ENCODE results near the gene MIGA1.
"Not testable (repeated sequence)": the region's sequence is repeated elsewhere in the genome, so short reads cannot be mapped to it uniquely, and the experiment has no call there.

The MIGA1 gene

GRCh38 chr1:77888781-77889642, 109.6 kb downstream of the MIGA1 start:
- no peak overlapping the region for H3K27ac Mint-ChIP-seq
- peaks cover 13% of the 10 kb centered on the region for H3K36me3 Mint-ChIP-seq
- H3K27me3 Mint-ChIP-seq = peaks cover 12% of the 10 kb centered on the region
- H3K4me1 Mint-ChIP-seq = peaks cover 10% of the 10 kb centered on the region
- DNase-seq (ENCODE audit: low spot score in 2 of 2) = peak; percentile 7 to 32
- ATAC-seq (ENCODE audit: low read depth) = peak; percentile 78
- peaks cover 1% of the 10 kb centered on the region for H3K9me3 Mint-ChIP-seq
- peak overlapping the region; percentile 81 for H3K4me3 Mint-ChIP-seq

- no peak for ATAC-seq (ENCODE audit: low read depth)
- Mint-ChIP-seq H3K27me3 (peaks cover 12% of the 10 kb centered on the region), H3K36me3 (peaks cover 10% of the 10 kb centered on the region), H3K27ac (no peak overlapping the region), H3K4me1 (peaks cover 10% of the 10 kb centered on the region), H3K4me3 (no peak overlapping the region), H3K9me3 (peaks cover 1% of the 10 kb centered on the region)
- DNase-seq (ENCODE audit: low spot score in 2 of 2) = no peak
Measured at GRCh38 chr1:77889671-77890070, 110.2 kb downstream of the MIGA1 start.

DNA sequence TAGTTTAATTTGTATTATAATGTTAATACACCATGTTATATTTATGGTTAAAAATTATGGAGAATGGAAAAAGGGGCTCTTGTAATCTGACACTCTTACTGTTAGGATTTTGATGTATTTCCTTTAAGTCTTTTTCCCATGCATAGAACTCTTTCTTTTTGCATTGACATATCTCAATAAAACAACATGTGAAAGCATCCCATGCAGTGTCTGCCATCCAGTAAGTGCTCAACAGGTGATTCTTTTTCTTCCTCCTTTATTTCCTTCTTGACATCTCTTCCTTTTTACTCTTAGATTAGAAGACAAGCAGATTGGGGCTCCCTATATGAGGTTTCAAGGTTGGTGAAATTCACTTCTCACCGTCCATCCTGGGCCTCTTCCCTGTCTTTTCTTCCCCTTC, 111.8 kb downstream of the MIGA1 start:
- Mint-ChIP-seq H3K4me3 (no peak overlapping the region), H3K27ac (no peak overlapping the region), H3K4me1 (peaks cover 10% of the 10 kb centered on the region), H3K27me3 (peaks cover 10% of the 10 kb centered on the region), H3K36me3 (peaks cover 7% of the 10 kb centered on the region), H3K9me3 (peaks cover 1% of the 10 kb centered on the region)
- ATAC-seq (ENCODE audit: low read depth) (no peak), DNase-seq (ENCODE audit: low spot score in 2 of 2) (no peak)

GRCh38 chr1:77899647-77900320, 120.3 kb downstream of the MIGA1 start:
- Mint-ChIP-seq H3K27me3 (peaks cover 1% of the 10 kb centered on the region), H3K4me1 (no peaks in the 10 kb centered on the region), H3K4me3 (no peak overlapping the region), H3K36me3 (peaks cover 2% of the 10 kb centered on the region), H3K27ac (no peak overlapping the region), H3K9me3 (no peaks in the 10 kb centered on the region)
- DNase-seq (ENCODE audit: low spot score in 2 of 2) (no peak), ATAC-seq (ENCODE audit: low read depth) (no peak)

DNA sequence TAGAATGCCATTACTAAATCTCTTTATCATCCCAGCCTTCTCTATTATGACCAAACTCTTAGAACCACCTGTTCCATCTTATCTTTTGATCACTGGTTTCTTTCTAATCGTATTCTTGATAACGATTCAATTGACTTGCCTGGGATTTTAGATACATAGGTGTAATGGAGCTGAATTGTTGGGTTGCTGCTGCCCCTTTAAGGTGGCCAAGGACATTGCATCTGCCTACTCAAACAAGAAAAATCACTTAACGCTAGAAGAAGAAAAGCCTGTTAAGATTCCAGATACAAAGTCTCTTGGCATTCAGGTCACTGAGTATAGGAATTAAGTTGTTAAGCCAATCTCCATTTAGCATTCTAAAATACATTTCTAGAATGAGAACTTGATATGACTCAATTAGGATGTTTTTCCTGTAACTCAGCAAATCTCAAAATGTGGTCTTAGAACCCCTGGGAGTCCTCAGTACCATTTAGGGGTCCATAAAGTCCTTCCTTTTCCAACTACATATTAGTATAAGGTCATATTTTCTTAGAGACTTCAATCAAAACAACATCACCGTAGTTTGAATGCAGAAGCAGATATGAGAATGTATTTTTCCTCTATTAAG, 121.3 kb downstream of the MIGA1 start:
- DNase-seq (ENCODE audit: low spot score in 2 of 2) = no peak
- no peak overlapping the region for H3K27ac Mint-ChIP-seq
- H3K9me3 Mint-ChIP-seq = no peaks in the 10 kb centered on the region

GRCh38 chr1:77905603-77906002, 126.2 kb downstream of the MIGA1 start:
- no peak overlapping the region for H3K4me3 Mint-ChIP-seq
- H3K36me3 Mint-ChIP-seq = no peaks in the 10 kb centered on the region
- ATAC-seq (ENCODE audit: low read depth) (no peak), DNase-seq (ENCODE audit: low spot score in 2 of 2) (no peak)
- H3K27me3 Mint-ChIP-seq = no peaks in the 10 kb centered on the region
- no peaks in the 10 kb centered on the region for H3K4me1 Mint-ChIP-seq
- no peak overlapping the region for H3K27ac Mint-ChIP-seq
- H3K9me3 Mint-ChIP-seq = no peaks in the 10 kb centered on the region

More for the DNA sequence above, 121.3 kb downstream of the MIGA1 start:
- Mint-ChIP-seq H3K27me3 (peaks cover 1% of the 10 kb centered on the region), H3K36me3 (peaks cover 2% of the 10 kb centered on the region), H3K4me1 (no peaks in the 10 kb centered on the region), H3K4me3 (no peak overlapping the region)
- ATAC-seq (ENCODE audit: low read depth) = no peak

DNA sequence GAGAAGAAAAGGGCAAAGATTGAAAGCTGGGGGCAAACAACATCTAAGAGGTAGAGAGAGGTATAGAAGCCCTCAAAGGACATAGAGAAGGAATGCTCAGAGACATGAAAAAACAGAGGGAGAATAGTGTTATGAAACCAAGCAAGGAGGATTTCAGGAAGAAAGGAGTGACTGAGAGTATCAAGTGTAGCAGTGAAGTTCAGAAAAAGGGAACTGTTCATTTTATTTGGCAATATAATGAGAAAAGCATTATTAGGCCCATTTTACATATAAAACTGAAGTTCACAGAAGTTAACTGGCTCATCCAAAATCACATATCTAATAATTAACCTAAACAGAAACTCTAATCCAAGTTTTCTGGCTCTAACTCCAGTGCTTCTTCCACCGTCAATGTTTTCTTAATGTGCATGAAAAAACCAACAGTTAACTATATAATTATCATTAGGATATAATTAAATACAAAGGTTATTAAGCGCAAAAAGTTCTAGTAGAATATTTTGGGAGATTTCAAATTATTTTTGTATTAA, 126.6 kb downstream of the MIGA1 start:
- Mint-ChIP-seq H3K36me3 (no peaks in the 10 kb centered on the region), H3K9me3 (no peaks in the 10 kb centered on the region), H3K27me3 (no peaks in the 10 kb centered on the region), H3K4me3 (no peak overlapping the region), H3K27ac (no peak overlapping the region), H3K4me1 (no peaks in the 10 kb centered on the region)
- ATAC-seq (ENCODE audit: low read depth) (no peak), DNase-seq (ENCODE audit: low spot score in 2 of 2) (no peak)

GRCh38 chr1:77906624-77907023, 127.2 kb downstream of the MIGA1 start:
- ATAC-seq (ENCODE audit: low read depth) = no peak
- Mint-ChIP-seq H3K4me3 (no peak overlapping the region), H3K9me3 (no peaks in the 10 kb centered on the region), H3K4me1 (no peaks in the 10 kb centered on the region), H3K27ac (no peak overlapping the region), H3K27me3 (no peaks in the 10 kb centered on the region), H3K36me3 (no peaks in the 10 kb centered on the region)
- no peak for DNase-seq (ENCODE audit: low spot score in 2 of 2)

DNA sequence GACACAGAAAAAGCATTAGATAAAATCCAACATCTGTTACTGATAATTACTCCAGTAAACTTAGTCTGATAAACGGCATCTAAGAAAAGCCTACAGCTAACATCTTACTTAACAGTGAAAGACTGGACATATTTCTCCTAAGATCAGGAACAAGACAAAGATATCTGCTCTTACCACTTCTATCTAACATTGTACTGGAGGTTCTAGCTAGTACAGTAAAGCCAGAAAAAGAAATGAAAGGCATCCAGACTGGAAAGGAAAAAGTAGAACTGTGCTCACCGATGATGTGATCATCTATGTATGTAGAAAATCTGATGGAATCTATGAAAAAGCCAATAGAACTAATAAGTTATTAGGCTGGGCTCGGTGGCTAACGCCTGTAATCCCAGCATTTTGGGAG, 130.7 kb downstream of the MIGA1 start:
- DNase-seq (ENCODE audit: low spot score in 2 of 2) (no peak), ATAC-seq (ENCODE audit: low read depth) (no peak)
- Mint-ChIP-seq H3K4me1 (no peaks in the 10 kb centered on the region), H3K4me3 (no peak overlapping the region), H3K9me3 (no peaks in the 10 kb centered on the region), H3K27me3 (no peaks in the 10 kb centered on the region), H3K36me3 (no peaks in the 10 kb centered on the region), H3K27ac (no peak overlapping the region)

- peak overlapping the region; percentile 19 for H3K27ac Mint-ChIP-seq
- not testable (repeated sequence) for DNase-seq (ENCODE audit: low spot score in 2 of 2); H3K9me3 Mint-ChIP-seq; H3K4me3 Mint-ChIP-seq; H3K4me1 Mint-ChIP-seq; H3K36me3 Mint-ChIP-seq; ATAC-seq (ENCODE audit: low read depth); H3K27me3 Mint-ChIP-seq
Measured at GRCh38 chr1:77918918-77919317, 139.5 kb downstream of the MIGA1 start.

DNA sequence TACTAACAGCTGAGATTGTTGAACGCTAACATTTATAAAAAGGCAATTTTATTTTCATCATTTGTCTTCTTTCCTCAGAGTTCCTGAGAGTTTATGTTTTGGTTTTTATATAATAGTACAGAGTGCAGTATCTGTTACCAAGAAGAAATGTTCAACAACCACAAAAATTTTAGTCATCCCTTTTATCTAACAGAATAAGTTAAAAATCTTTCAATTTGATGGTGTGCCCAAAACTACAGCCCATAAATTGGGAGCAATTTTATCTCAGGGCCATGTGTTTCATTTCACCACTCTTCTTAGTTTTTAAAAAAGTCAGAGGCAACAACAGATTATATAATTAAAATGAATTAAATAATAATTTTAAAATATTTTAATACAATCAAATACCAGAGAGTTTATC, 146.1 kb downstream of the MIGA1 start:
- H3K36me3 Mint-ChIP-seq = peaks cover 4% of the 10 kb centered on the region
- DNase-seq (ENCODE audit: low spot score in 2 of 2) (no peak), ATAC-seq (ENCODE audit: low read depth) (no peak)
- H3K27me3 Mint-ChIP-seq = no peaks in the 10 kb centered on the region
- H3K9me3 Mint-ChIP-seq = no peaks in the 10 kb centered on the region
- no peak overlapping the region for H3K4me3 Mint-ChIP-seq
- H3K27ac Mint-ChIP-seq = no peak overlapping the region
- peaks cover 7% of the 10 kb centered on the region for H3K4me1 Mint-ChIP-seq

DNA sequence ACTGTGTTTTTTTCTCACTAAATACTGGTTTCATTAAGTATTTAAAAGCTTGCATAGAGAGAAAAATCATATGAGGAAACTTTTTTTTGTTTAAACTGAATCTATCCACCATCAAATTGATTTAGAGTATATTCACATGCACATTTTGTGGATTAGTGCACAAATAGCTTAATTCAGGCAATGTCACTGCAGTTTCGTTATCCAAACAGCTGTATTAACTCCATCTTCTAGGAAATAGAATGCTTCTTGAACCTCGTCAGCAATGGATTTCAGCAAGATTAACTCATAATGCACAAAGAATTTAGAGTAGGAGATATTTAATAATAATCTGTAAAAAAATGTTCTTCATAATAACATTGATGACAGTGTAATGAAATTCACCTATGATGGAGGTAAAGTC, 146.5 kb downstream of the MIGA1 start:
- Mint-ChIP-seq H3K27me3 (no peaks in the 10 kb centered on the region), H3K36me3 (peaks cover 8% of the 10 kb centered on the region), H3K9me3 (no peaks in the 10 kb centered on the region), H3K4me3 (no peak overlapping the region), H3K27ac (peak overlapping the region; percentile 73), H3K4me1 (peaks cover 7% of the 10 kb centered on the region)
- DNase-seq (ENCODE audit: low spot score in 2 of 2) (no peak), ATAC-seq (ENCODE audit: low read depth) (no peak)

DNA sequence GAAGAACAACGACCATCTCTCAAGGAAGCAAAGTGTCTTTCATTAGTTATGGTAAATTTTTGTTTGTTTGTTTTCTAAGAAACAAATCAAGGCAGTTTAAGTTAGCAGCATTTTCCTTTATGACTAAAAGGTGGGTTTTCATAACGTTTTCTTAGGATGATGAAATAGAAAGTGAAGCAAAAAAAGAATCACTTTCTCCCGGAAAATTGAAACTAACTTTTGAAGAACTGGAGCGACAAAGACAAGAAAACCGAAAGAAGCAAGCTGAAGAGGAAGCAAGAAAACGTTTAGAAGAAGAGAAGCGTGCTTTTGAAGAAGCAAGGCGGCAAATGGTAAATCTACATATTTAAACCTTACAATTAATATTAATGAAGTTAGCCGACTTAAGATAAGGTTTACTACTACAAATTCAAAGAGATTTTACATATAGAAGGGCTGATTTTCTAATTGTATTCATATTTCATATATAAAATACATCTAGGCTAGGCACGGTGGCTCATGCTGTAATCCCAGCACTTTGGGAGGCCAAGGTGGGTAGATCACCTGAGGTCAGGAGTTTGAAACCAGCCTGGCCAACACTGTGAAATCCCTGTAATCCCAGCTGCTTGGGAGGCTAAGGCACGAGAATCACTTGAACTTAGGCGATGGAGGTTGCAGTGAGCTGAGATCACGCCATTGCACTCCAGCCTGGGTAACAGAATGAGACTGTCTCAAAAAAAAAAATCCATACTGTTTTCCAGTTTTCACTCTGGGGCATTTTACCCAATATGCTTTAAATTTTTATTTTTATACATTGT, 147.3 kb downstream of the MIGA1 start:
- no peaks in the 10 kb centered on the region for H3K9me3 Mint-ChIP-seq
- H3K36me3 Mint-ChIP-seq = peaks cover 8% of the 10 kb centered on the region
- no peak for DNase-seq (ENCODE audit: low spot score in 2 of 2)
- no peaks in the 10 kb centered on the region for H3K27me3 Mint-ChIP-seq
- peaks cover 7% of the 10 kb centered on the region for H3K4me1 Mint-ChIP-seq
- H3K4me3 Mint-ChIP-seq = peak overlapping the region; percentile 83
- ATAC-seq (ENCODE audit: low read depth) = peak; percentile 72
- H3K27ac Mint-ChIP-seq = peak overlapping the region; percentile 73
